ENCODE measurements around the gene SEMA5B.

DNA sequence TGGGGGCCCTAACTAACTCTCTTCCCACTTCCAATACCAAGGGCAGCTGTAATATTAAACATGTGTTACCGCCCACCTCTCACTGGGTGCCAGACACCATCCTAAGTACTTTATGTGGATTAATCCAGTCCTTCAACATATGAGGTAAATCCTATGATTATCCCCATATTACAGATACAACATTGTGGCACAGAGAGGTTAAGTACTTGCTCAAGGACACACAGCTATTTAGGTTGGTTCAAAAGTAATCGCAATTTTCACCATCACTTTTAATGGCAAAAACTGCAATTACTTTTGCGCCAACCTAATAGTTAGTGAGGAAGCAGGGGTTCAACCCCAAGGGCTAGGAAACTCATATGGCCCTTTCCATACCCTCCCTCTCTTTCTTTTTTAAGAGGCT lies 100.8 kb downstream of the SEMA5B start:
- TF ChIP-seq CREB1 (IDR thresholded peaks at IDR 0.05; ENCODE audit: low read depth) = no peak
- TF ChIP-seq RAD21 (IDR thresholded peaks at IDR 0.05; ENCODE audit: low read depth) = no peak
- no peak for TF ChIP-seq YY1 (IDR thresholded peaks at IDR 0.05; ENCODE audit: low read depth)
- no peak for TF ChIP-seq CEBPB (IDR thresholded peaks at IDR 0.05)
- TF ChIP-seq MAX (IDR thresholded peaks at IDR 0.05) = no peak
- no peak for TF ChIP-seq TCF12 (IDR thresholded peaks at IDR 0.05; ENCODE audit: low read depth)
- TF ChIP-seq, protein P1, sequence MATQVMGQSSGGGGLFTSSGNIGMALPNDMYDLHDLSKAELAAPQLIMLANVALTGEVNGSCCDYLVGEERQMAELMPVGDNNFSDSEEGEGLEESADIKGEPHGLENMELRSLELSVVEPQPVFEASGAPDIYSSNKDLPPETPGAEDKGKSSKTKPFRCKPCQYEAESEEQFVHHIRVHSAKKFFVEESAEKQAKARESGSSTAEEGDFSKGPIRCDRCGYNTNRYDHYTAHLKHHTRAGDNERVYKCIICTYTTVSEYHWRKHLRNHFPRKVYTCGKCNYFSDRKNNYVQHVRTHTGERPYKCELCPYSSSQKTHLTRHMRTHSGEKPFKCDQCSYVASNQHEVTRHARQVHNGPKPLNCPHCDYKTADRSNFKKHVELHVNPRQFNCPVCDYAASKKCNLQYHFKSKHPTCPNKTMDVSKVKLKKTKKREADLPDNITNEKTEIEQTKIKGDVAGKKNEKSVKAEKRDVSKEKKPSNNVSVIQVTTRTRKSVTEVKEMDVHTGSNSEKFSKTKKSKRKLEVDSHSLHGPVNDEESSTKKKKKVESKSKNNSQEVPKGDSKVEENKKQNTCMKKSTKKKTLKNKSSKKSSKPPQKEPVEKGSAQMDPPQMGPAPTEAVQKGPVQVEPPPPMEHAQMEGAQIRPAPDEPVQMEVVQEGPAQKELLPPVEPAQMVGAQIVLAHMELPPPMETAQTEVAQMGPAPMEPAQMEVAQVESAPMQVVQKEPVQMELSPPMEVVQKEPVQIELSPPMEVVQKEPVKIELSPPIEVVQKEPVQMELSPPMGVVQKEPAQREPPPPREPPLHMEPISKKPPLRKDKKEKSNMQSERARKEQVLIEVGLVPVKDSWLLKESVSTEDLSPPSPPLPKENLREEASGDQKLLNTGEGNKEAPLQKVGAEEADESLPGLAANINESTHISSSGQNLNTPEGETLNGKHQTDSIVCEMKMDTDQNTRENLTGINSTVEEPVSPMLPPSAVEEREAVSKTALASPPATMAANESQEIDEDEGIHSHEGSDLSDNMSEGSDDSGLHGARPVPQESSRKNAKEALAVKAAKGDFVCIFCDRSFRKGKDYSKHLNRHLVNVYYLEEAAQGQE (IDR thresholded peaks at IDR 0.05; ENCODE audit: low read depth) = no peak
- no peak for TF ChIP-seq USF1 (IDR thresholded peaks at IDR 0.05)
- TF ChIP-seq TEAD4 (IDR thresholded peaks at IDR 0.05) = no peak
- no peak for TF ChIP-seq TAF1 (IDR thresholded peaks at IDR 0.05; ENCODE audit: low read depth)
- TF ChIP-seq FOXM1 (IDR thresholded peaks at IDR 0.05; ENCODE audit: borderline replicate concordance, low read depth) = no peak
- TF ChIP-seq EP300 (IDR thresholded peaks at IDR 0.05; ENCODE audit: borderline replicate concordance) = no peak
- no peak for TF ChIP-seq EGR1 (IDR thresholded peaks at IDR 0.05)

Data from Ishikawa (cell line).